GM21526 (cell line): Measurements from ENCODE around the gene MPZ.

Source experiments
- ATAC-seq: cut with Tn5 transposase; IDR thresholded peaks from one replicate; pipeline ENCODE4 v1.9.1; 2021; ENCODE audit warnings: moderate library complexity; ENCODE audit not compliant: unreplicated experiment, low FRiP score

MPZ gene

GRCh38 chr1:161304927-161305866 is 4.6 kb downstream of the MPZ start:
- no peak for ATAC-seq

- no peak for ATAC-seq
Measured at GRCh38 chr1:161300478-161300877, 9.3 kb downstream of the MPZ start.

- no peak for ATAC-seq
Measured at GRCh38 chr1:161299347-161299746, 10.4 kb downstream of the MPZ start.

GRCh38 chr1:161298116-161298515 is 11.7 kb downstream of the MPZ start:
- ATAC-seq, result no peak

- no peak for ATAC-seq
Measured at GRCh38 chr1:161297415-161297814, 12.4 kb downstream of the MPZ start.

GRCh38 chr1:161290779-161291178 is 19.0 kb downstream of the MPZ start:
- ATAC-seq, result no peak

GRCh38 chr1:161287482-161288054 is 22.2 kb downstream of the MPZ start:
- no peak for ATAC-seq

- no peak for ATAC-seq
Measured at GRCh38 chr1:161285521-161285920, 24.2 kb downstream of the MPZ start.

- no peak for ATAC-seq
Measured at GRCh38 chr1:161285113-161285512, 24.7 kb downstream of the MPZ start.

GRCh38 chr1:161282991-161283390 is 26.8 kb downstream of the MPZ start:
- no peak for ATAC-seq

GRCh38 chr1:161274874-161275273 is 34.9 kb downstream of the MPZ start:
- no peak for ATAC-seq

- ATAC-seq, result no peak
Measured at GRCh38 chr1:161273402-161273801, 36.4 kb downstream of the MPZ start.

- no peak for ATAC-seq
Measured at GRCh38 chr1:161267321-161267720, 42.4 kb downstream of the MPZ start.

GRCh38 chr1:161266836-161267235 is 42.9 kb downstream of the MPZ start:
- ATAC-seq, result no peak

GRCh38 chr1:161266202-161266601 is 43.6 kb downstream of the MPZ start:
- ATAC-seq, result no peak

- no peak for ATAC-seq
Measured at GRCh38 chr1:161265305-161265704, 44.5 kb downstream of the MPZ start.

GRCh38 chr1:161261261-161262235 is 48.2 kb downstream of the MPZ start:
- ATAC-seq, result no peak

GRCh38 chr1:161260376-161261260 is 49.1 kb downstream of the MPZ start:
- no peak for ATAC-seq

GRCh38 chr1:161259765-161260164 is 50.0 kb downstream of the MPZ start:
- no peak for ATAC-seq

GRCh38 chr1:161259345-161259702 is 50.4 kb downstream of the MPZ start:
- ATAC-seq, result no peak
